ENCODE data around the gene HSF5.

DNA sequence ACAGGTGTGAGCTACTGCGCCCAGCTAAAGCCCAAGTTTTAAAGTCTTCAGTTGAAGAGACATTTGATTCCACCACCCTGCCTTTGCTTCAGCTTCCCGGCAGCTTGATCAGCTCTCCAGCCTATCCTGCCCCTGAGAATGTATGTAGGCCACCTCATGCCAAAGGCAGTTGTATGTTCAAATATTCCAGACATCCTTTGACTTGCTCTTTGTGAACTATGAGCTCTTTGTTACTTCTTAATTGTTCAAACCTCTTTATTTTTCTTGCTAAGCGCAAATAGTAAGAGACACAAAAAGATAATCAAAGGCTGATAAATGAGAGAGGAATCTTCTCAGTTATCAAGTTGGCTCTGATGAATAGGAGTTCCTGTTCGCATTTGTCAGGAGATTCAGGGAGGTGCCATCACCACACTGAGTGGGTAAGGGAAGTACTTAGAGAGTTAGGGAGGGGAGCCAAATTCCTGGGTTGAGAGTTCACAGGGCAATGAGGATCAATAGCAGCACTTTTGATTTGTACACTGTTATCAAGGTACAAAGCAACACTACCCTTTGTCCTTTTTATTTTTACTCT is 104.2 kb downstream of the HSF5 start:
- TF ChIP-seq, protein P1, sequence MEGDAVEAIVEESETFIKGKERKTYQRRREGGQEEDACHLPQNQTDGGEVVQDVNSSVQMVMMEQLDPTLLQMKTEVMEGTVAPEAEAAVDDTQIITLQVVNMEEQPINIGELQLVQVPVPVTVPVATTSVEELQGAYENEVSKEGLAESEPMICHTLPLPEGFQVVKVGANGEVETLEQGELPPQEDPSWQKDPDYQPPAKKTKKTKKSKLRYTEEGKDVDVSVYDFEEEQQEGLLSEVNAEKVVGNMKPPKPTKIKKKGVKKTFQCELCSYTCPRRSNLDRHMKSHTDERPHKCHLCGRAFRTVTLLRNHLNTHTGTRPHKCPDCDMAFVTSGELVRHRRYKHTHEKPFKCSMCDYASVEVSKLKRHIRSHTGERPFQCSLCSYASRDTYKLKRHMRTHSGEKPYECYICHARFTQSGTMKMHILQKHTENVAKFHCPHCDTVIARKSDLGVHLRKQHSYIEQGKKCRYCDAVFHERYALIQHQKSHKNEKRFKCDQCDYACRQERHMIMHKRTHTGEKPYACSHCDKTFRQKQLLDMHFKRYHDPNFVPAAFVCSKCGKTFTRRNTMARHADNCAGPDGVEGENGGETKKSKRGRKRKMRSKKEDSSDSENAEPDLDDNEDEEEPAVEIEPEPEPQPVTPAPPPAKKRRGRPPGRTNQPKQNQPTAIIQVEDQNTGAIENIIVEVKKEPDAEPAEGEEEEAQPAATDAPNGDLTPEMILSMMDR (IDR thresholded peaks at IDR 0.05; ENCODE audit: low read depth, low read length) = no peak
- no peak for TF ChIP-seq POLR2A (IDR thresholded peaks at IDR 0.05; ENCODE audit: extremely low read depth, insufficient read length)
- TF ChIP-seq, protein P2, sequence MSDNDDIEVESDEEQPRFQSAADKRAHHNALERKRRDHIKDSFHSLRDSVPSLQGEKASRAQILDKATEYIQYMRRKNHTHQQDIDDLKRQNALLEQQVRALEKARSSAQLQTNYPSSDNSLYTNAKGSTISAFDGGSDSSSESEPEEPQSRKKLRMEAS (IDR thresholded peaks at IDR 0.05; ENCODE audit: low read depth, low read length) = no peak

Data from NB4 (cell line).